PC-9 (cell line): ENCODE data around the gene AADACL4. TPM values are rescaled to one million over a fixed set of nuclear protein-coding genes. Genes with fewer than 3 reads are reported as not detected.

ENCODE experiments used
- BruUV-seq: library from RNA; stranded (reverse); fragments of 400-500 nt; replicated peaks from 2 replicates; lab custom pipeline; 2021; lab: Mats Ljungman, UMichigan
- CTCF ChIA-PET: fragments of 300-600 bp; sonication (Branson Sonifier 250); formaldehyde crosslinking; loops from one replicate; lab custom pipeline; 2022; ENCODE audit warnings: antibody characterized with exemption; lab: Charles Lee
- POLR2A ChIA-PET: fragments of 300-600 bp; sonication (Branson Sonifier 250); formaldehyde crosslinking; loops from one replicate; lab custom pipeline; 2022; ENCODE audit warnings: antibody characterized with exemption; ENCODE audit not compliant: unreplicated experiment; lab: Charles Lee
- DNase-seq, 2 experiments: peaks; one replicate each; pipeline versions ENCODE4 v3.0.0 to v3.0.0-alpha.2; 2015 to 2022; ENCODE audit warnings: mixed read lengths in 1 of 2
- H2AFZ ChIP-seq: fragments of 200-600 bp; sonication (generic); 2 replicates; pipeline ENCODE4 v1.8.1; 2017; ENCODE audit warnings: antibody characterized with exemption
- H3F3A ChIP-seq: fragments of 200-600 bp; sonication (generic); 2 replicates; pipeline ENCODE4 v1.8.1; 2017; ENCODE audit warnings: antibody characterized with exemption, mild to moderate bottlenecking, low read depth; ENCODE audit not compliant: insufficient read depth
- H3K27ac ChIP-seq: fragments of 200-600 bp; sonication (generic); 2 replicates; pipeline ENCODE4 v1.6.1; 2016; ENCODE audit warnings: mixed run types
- H3K27me3 ChIP-seq: fragments of 200-600 bp; sonication (generic); 2 replicates; pipeline ENCODE4 v1.6.1; 2016; ENCODE audit warnings: low read depth, mixed run types; ENCODE audit not compliant: insufficient read depth
- H3K36me3 ChIP-seq: fragments of 200-600 bp; sonication (generic); 2 replicates; pipeline ENCODE4 v1.6.1; 2016; ENCODE audit warnings: low read depth, mixed run types
- H3K4me1 ChIP-seq: fragments of 200-600 bp; sonication (generic); replicated peaks from 2 replicates; pipeline ENCODE4 v1.6.1; 2016; ENCODE audit warnings: mixed run types; ENCODE audit not compliant: insufficient read depth
- H3K4me2 ChIP-seq: fragments of 200-600 bp; sonication (generic); 2 replicates; pipeline ENCODE4 v1.6.1; 2017; ENCODE audit warnings: mixed run types
- H3K4me3 ChIP-seq: fragments of 200-600 bp; sonication (generic); 2 replicates; pipeline ENCODE4 v1.6.1; 2016; ENCODE audit warnings: mixed run types
- H3K79me2 ChIP-seq: fragments of 200-600 bp; sonication (generic); 2 replicates; pipeline ENCODE4 v1.6.1; 2017; ENCODE audit warnings: low read depth, mixed run types
- H3K9me2 ChIP-seq: fragments of 200-600 bp; sonication (generic); 2 replicates; pipeline ENCODE4 v1.8.1; 2017; ENCODE audit warnings: mild to moderate bottlenecking; ENCODE audit not compliant: insufficient read depth
- H3K9me3 ChIP-seq: fragments of 200-600 bp; sonication (generic); 2 replicates; pipeline ENCODE4 v1.8.1; 2016; ENCODE audit warnings: low read depth; ENCODE audit not compliant: insufficient read depth
- H4K20me1 ChIP-seq: fragments of 200-600 bp; sonication (generic); 2 replicates; pipeline ENCODE4 v1.8.1; 2017; ENCODE audit not compliant: insufficient read depth
- EZH2 ChIP-seq: fragments of 200-600 bp; sonication (generic); IDR thresholded peaks from 2 replicates; pipeline ENCODE4 v1.8.0; 2017; ENCODE audit warnings: antibody characterized with exemption, low read depth
- intact Hi-C: fragments of 100-400 bp; cut with micrococcal nuclease; formaldehyde crosslinking; loops from one replicate; pipeline ENCODE4 v1.10.0; 2022; ENCODE audit not compliant: unreplicated experiment
- total RNA-seq: library from RNA; stranded (reverse); gene quantifications from 2 replicates; pipeline ENCODE4 v1.2.3, GENCODE V29; 2021
- TF ChIP-seq, protein P1 (sequence below): fragments of 200-600 bp; sonication (generic); conservative IDR thresholded peaks from 2 replicates; pipeline ENCODE4 v1.6.1; 2017; ENCODE audit warnings: mixed run types, antibody characterized with exemption, mild to moderate bottlenecking, moderate library complexity

AADACL4 gene
- total RNA-seq, 1 experiment from 2014 or later, result not detected

GRCh38 chr1:12630946-12631530 is 12.8 kb upstream of the AADACL4 start:
- Histone ChIP-seq H3F3A (no peaks in the 10 kb centered on the region), H3K79me2 (no peaks in the 10 kb centered on the region), H3K4me1 (no peaks in the 10 kb centered on the region), H3K9me3 (no peaks in the 10 kb centered on the region), H3K27me3 (no peaks in the 10 kb centered on the region), H3K4me2 (no peak overlapping the region), H3K36me3 (no peaks in the 10 kb centered on the region), H3K9me2 (no peaks in the 10 kb centered on the region), H2AFZ (no peak overlapping the region), H3K27ac (no peak overlapping the region), H4K20me1 (no peaks in the 10 kb centered on the region), H3K4me3 (no peak overlapping the region)
- no peak for DNase-seq
- no peak for TF ChIP-seq EZH2
- TF ChIP-seq, protein P1, sequence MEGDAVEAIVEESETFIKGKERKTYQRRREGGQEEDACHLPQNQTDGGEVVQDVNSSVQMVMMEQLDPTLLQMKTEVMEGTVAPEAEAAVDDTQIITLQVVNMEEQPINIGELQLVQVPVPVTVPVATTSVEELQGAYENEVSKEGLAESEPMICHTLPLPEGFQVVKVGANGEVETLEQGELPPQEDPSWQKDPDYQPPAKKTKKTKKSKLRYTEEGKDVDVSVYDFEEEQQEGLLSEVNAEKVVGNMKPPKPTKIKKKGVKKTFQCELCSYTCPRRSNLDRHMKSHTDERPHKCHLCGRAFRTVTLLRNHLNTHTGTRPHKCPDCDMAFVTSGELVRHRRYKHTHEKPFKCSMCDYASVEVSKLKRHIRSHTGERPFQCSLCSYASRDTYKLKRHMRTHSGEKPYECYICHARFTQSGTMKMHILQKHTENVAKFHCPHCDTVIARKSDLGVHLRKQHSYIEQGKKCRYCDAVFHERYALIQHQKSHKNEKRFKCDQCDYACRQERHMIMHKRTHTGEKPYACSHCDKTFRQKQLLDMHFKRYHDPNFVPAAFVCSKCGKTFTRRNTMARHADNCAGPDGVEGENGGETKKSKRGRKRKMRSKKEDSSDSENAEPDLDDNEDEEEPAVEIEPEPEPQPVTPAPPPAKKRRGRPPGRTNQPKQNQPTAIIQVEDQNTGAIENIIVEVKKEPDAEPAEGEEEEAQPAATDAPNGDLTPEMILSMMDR, result no peak
- intact Hi-C loops, result no loop called here
- ChIA-PET POLR2A (interaction anchor here (0.6 kb wide), 1 partner anchor 285 kb away, joined by 4 read pairs; no protein-coding TSS in a partner anchor), CTCF (interaction anchor here (0.6 kb wide), 1 partner anchor 1368 kb away, joined by 3 read pairs; no protein-coding TSS in a partner anchor)
- no TSS peak for BruUV-seq

DNA sequence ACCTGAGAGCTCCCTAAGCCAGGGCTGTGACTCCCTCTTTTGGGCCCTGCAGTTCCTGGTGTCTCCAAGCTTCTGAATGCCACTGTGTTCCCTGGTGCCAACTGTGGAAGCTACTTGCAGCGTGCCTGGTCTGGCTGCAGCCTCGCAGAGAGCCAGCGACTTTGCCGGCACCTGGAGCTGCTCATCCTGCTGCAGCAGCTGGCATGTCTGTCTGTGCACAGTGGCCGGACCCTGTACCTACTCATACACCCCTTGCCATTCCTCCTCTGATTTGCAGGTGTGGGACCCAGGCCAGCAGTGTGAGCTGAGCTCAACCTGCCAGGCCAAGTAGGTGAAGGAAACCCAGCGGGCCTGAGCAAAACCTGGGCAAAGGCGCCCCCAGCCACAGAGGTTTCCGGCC is 12.3 kb upstream of the AADACL4 start:
- Histone ChIP-seq H3F3A (no peaks in the 10 kb centered on the region), H3K4me2 (no peak overlapping the region), H3K27me3 (no peaks in the 10 kb centered on the region), H4K20me1 (no peaks in the 10 kb centered on the region), H3K9me2 (no peaks in the 10 kb centered on the region), H2AFZ (no peak overlapping the region), H3K36me3 (no peaks in the 10 kb centered on the region), H3K4me3 (no peak overlapping the region), H3K4me1 (no peaks in the 10 kb centered on the region), H3K9me3 (no peaks in the 10 kb centered on the region), H3K79me2 (no peaks in the 10 kb centered on the region), H3K27ac (no peak overlapping the region)
- DNase-seq, result no peak
- intact Hi-C loops, result no loop called here
- BruUV-seq, result no TSS peak
- POLR2A ChIA-PET, result interaction anchor here (0.6 kb wide), 1 partner anchor 286 kb away, joined by 4 read pairs; no protein-coding TSS in a partner anchor
- CTCF ChIA-PET, result interaction anchor here (0.6 to 0.7 kb wide), 2 partner anchors 11 to 1369 kb away, joined by 3 to 13 read pairs; no protein-coding TSS in a partner anchor
- no peak for TF ChIP-seq EZH2
- TF ChIP-seq, protein P1, result no peak

- Histone ChIP-seq H3K79me2 (no peaks in the 10 kb centered on the region), H4K20me1 (no peaks in the 10 kb centered on the region), H3K9me2 (no peaks in the 10 kb centered on the region), H3K9me3 (no peaks in the 10 kb centered on the region), H3F3A (no peaks in the 10 kb centered on the region), H3K27ac (no peak overlapping the region), H3K36me3 (no peaks in the 10 kb centered on the region), H2AFZ (no peak overlapping the region), H3K4me1 (no peaks in the 10 kb centered on the region), H3K27me3 (no peaks in the 10 kb centered on the region), H3K4me3 (no peak overlapping the region), H3K4me2 (no peak overlapping the region)
- ChIA-PET POLR2A (no interaction called here), CTCF (no interaction called here)
- BruUV-seq, result no TSS peak
- DNase-seq, result no peak
- intact Hi-C loops, result no loop called here
- TF ChIP-seq, protein P1, result no peak
- TF ChIP-seq EZH2, result no peak
Observed at GRCh38 chr1:12634156-12634555, 9.7 kb upstream of the AADACL4 start.
